GM12878 (cell line): ENCODE data around the gene ZNF426. TPM values are rescaled to one million over a fixed set of nuclear protein-coding genes. Genes with fewer than 3 reads are reported as not detected.

ENCODE experiments used
- ATF2 ChIP-seq: IDR thresholded peaks from 2 replicates; pipeline ENCODE4 v1.6.1; 2012; ENCODE audit warnings: low read length, inconsistent platforms
- BCLAF1 ChIP-seq: fragments of 450-650 bp; IDR thresholded peaks from 2 replicates; pipeline ENCODE4 v1.6.1; 2017; ENCODE audit warnings: antibody characterized with exemption, mild to moderate bottlenecking, moderate library complexity
- BHLHE40 ChIP-seq, 2 experiments: fragments of 450-650 bp in 1 of 2; IDR thresholded peaks; 2 replicates each; pipeline ENCODE4 v1.6.1; 2011 to 2017; ENCODE audit warnings: low read depth in 2 of 2, borderline replicate concordance in 1 of 2, improper control_type of control experiment in 1 of 2, low read length in 1 of 2, mild to moderate bottlenecking in 1 of 2
- CBFB ChIP-seq: IDR thresholded peaks from 2 replicates; pipeline ENCODE4 v1.6.1; 2016; ENCODE audit warnings: antibody characterized with exemption, low read depth
- DPF2 ChIP-seq: fragments of 450-650 bp; IDR thresholded peaks from 2 replicates; pipeline ENCODE4 v1.6.1; 2017; ENCODE audit warnings: mild to moderate bottlenecking
- ESRRA ChIP-seq: IDR thresholded peaks from 2 replicates; pipeline ENCODE4 v1.6.1; 2012; ENCODE audit warnings: mild to moderate bottlenecking, low read length, improper control_type of control experiment
- FOXK2 ChIP-seq: fragments of 450-650 bp; IDR thresholded peaks from 2 replicates; pipeline ENCODE4 v1.6.1; 2017; ENCODE audit warnings: mild to moderate bottlenecking, moderate library complexity
- GATAD2B ChIP-seq: fragments of 450-650 bp; conservative IDR thresholded peaks from 2 replicates; pipeline ENCODE4 v1.6.1; 2017; ENCODE audit warnings: low read depth, mild to moderate bottlenecking, moderate library complexity
- MTA2 ChIP-seq: fragments of 450-650 bp; IDR thresholded peaks from 2 replicates; pipeline ENCODE4 v1.6.1; 2016; ENCODE audit warnings: low read depth, mild to moderate bottlenecking, moderate library complexity
- NR2F1 ChIP-seq: fragments of 450-650 bp; conservative IDR thresholded peaks from 2 replicates; pipeline ENCODE4 v1.6.1; 2017; ENCODE audit warnings: mild to moderate bottlenecking
- RCOR1 ChIP-seq: conservative IDR thresholded peaks from 2 replicates; pipeline ENCODE4 v1.6.1; 2012; ENCODE audit warnings: low read depth, low read length, improper control_type of control experiment
- RFX5 ChIP-seq: IDR thresholded peaks from 2 replicates; pipeline ENCODE4 v1.6.1; 2011; ENCODE audit warnings: low read depth, low read length, improper control_type of control experiment
- SIN3A ChIP-seq: IDR thresholded peaks from 2 replicates; pipeline ENCODE4 v1.6.1; 2012; ENCODE audit warnings: low read depth, low read length, improper control_type of control experiment
- SMAD1 ChIP-seq: fragments of 450-650 bp; IDR thresholded peaks from 2 replicates; pipeline ENCODE4 v1.6.1; 2018; ENCODE audit warnings: mild to moderate bottlenecking, low read depth; ENCODE audit not compliant: partially characterized antibody
- SMAD5 ChIP-seq: IDR thresholded peaks from 2 replicates; pipeline ENCODE4 v1.6.1; 2016; ENCODE audit warnings: antibody characterized with exemption, low read depth
- STAT3 ChIP-seq: IDR thresholded peaks from 2 replicates; pipeline ENCODE4 v1.6.1; 2011; ENCODE audit warnings: low read depth, low read length, improper control_type of control experiment
- YBX1 ChIP-seq: fragments of 450-650 bp; IDR thresholded peaks from 2 replicates; pipeline ENCODE4 v1.6.1; 2016; ENCODE audit warnings: antibody characterized with exemption
- ZBED1 ChIP-seq: IDR thresholded peaks from 2 replicates; pipeline ENCODE4 v1.6.1; 2016; ENCODE audit warnings: borderline replicate concordance
- ZNF207 ChIP-seq: fragments of 450-650 bp; IDR thresholded peaks from 2 replicates; pipeline ENCODE4 v1.6.1; 2014; ENCODE audit warnings: antibody characterized with exemption, mild to moderate bottlenecking, borderline replicate concordance
- ZSCAN29 ChIP-seq: fragments of 450-650 bp; IDR thresholded peaks from 2 replicates; pipeline ENCODE4 v1.6.1; 2017; ENCODE audit warnings: mild to moderate bottlenecking, moderate library complexity
- polyA plus RNA-seq, 11 experiments: library from polyadenylated mRNA; depleted of rRNA in 4 of 11; unstranded in 6 of 11; stranded (reverse) in 5 of 11; fragments of >200 nt; fragmentation: Nextera tagmentation in 4 of 11; fragmentation: Illumina TruSeq in 1 of 11; extraction: Ambion mirVana in 4 of 11; extraction: Trizol in 1 of 11; gene quantifications; 1 replicate in 1 of 11; 2 replicates in 10 of 11; pipeline versions ENCODE4 v1.2.1 to v1.2.3, GENCODE V29; 2011 to 2016; ENCODE audit warnings: inconsistent platforms in 2 of 11, missing spikeins in 2 of 11, low read depth in 1 of 11
- total RNA-seq, 4 experiments: library from RNA; depleted of rRNA in 3 of 4; stranded (reverse); fragments of >200 nt in 3 of 4; fragmentation: Illumina TruSeq in 1 of 4; extraction: Trizol in 1 of 4; gene quantifications; 2 replicates each; pipeline versions ENCODE4 v1.2.1 to v1.2.3, GENCODE V29; 2013 to 2021
- TF ChIP-seq, protein P1 (sequence below): fragments of 450-650 bp; IDR thresholded peaks from 2 replicates; pipeline ENCODE4 v1.6.1; 2016; ENCODE audit warnings: mild to moderate bottlenecking, moderate library complexity, borderline replicate concordance
- TF ChIP-seq, protein P2 (sequence below): IDR thresholded peaks from 2 replicates; pipeline ENCODE4 v1.6.1; 2012; ENCODE audit warnings: low read depth, low read length, improper control_type of control experiment

ZNF426 gene
- total and polyA plus RNA-seq, 10 of the 15 experiments (the other 5 are each of a cell fraction or from before 2014, with no cell fraction given), result 3.0 to 11.3 (median 6.8) TPM

DNA sequence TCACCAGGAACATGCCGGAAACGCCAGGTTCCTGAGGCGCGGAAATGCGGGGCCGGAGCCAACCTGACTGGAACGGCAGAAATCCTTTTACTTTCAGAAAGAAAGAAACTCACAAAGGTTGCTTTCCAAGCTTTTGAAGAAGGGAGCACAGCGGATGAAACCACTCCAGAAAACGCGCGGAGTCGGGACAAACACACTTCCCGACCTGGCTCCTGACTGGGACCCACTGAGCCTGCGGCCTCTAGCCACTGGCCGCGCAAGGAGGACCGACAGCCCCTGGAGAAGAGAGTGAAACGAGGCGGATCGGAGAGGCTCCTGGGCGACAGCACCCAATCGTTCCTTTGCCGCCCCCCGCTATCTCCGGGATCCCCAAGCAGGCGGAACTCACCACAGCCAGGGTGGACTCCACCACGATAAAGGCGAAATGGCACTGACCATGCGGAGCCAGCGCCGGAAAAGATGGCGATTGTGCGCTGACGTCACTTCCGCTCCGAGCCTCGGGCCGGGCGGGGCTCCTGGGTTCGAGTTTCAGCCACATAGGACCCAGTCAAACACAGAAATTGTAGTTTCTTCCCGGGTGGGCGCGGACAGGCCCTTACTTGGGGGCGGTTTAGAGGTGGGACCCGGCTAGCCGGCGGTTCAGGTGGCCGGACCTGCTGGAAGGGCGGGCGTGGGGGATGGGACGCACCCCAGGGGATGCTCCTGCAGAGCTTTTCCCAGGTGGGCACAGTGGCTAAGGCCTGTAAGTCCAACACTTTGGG is 45.8 kb upstream of the ZNF426 start, which contains the start of gene ZNF121 (continued):
- TF ChIP-seq, protein P1, sequence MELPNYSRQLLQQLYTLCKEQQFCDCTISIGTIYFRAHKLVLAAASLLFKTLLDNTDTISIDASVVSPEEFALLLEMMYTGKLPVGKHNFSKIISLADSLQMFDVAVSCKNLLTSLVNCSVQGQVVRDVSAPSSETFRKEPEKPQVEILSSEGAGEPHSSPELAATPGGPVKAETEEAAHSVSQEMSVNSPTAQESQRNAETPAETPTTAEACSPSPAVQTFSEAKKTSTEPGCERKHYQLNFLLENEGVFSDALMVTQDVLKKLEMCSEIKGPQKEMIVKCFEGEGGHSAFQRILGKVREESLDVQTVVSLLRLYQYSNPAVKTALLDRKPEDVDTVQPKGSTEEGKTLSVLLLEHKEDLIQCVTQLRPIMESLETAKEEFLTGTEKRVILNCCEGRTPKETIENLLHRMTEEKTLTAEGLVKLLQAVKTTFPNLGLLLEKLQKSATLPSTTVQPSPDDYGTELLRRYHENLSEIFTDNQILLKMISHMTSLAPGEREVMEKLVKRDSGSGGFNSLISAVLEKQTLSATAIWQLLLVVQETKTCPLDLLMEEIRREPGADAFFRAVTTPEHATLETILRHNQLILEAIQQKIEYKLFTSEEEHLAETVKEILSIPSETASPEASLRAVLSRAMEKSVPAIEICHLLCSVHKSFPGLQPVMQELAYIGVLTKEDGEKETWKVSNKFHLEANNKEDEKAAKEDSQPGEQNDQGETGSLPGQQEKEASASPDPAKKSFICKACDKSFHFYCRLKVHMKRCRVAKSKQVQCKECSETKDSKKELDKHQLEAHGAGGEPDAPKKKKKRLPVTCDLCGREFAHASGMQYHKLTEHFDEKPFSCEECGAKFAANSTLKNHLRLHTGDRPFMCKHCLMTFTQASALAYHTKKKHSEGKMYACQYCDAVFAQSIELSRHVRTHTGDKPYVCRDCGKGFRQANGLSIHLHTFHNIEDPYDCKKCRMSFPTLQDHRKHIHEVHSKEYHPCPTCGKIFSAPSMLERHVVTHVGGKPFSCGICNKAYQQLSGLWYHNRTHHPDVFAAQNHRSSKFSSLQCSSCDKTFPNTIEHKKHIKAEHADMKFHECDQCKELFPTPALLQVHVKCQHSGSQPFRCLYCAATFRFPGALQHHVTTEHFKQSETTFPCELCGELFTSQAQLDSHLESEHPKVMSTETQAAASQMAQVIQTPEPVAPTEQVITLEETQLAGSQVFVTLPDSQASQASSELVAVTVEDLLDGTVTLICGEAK, result peak; percentile 90
- TF ChIP-seq BHLHE40 (IDR thresholded peaks at IDR 0.05; ENCODE audit: borderline replicate concordance in 1 of 2, low read depth in 2 of 2, low read length in 1 of 2) (peak; percentile 16 to 35; a peak in 2 of 4 replicates), ESRRA (peak; percentile 69; the same call in 1 of the 2 replicates), SIN3A (peak; percentile 81; the same call in 1 of the 2 replicates), DPF2 (peak; percentile 32; the same call in 1 of the 2 replicates), MTA2 (no peak), ZBED1 (no peak), ZSCAN29 (no peak), BCLAF1 (no peak), ATF2 (peak; percentile 82), SMAD5 (peak; percentile 92), YBX1 (no peak), ZNF207 (no peak), NR2F1 (peak; percentile 25; the same call in 1 of the 2 replicates), CBFB (peak; percentile 57; the same call in 1 of the 2 replicates), RFX5 (peak; percentile 51; the same call in 1 of the 2 replicates), FOXK2 (no peak), GATAD2B (peak; percentile 34; the same call in 1 of the 2 replicates), SMAD1 (no peak), RCOR1 (0 out of 2 replicates have a peak, but pooled peaks have one; percentile 59), STAT3 (no peak)
- TF ChIP-seq, protein P2, sequence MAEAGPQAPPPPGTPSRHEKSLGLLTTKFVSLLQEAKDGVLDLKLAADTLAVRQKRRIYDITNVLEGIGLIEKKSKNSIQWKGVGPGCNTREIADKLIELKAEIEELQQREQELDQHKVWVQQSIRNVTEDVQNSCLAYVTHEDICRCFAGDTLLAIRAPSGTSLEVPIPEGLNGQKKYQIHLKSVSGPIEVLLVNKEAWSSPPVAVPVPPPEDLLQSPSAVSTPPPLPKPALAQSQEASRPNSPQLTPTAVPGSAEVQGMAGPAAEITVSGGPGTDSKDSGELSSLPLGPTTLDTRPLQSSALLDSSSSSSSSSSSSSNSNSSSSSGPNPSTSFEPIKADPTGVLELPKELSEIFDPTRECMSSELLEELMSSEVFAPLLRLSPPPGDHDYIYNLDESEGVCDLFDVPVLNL, result no peak
